ENCODE measurements around the gene AQP7.
"Not testable (repeated sequence)": the region's sequence is repeated elsewhere in the genome, so short reads cannot be mapped to it uniquely, and the experiment has no call there.

The AQP7 gene

DNA sequence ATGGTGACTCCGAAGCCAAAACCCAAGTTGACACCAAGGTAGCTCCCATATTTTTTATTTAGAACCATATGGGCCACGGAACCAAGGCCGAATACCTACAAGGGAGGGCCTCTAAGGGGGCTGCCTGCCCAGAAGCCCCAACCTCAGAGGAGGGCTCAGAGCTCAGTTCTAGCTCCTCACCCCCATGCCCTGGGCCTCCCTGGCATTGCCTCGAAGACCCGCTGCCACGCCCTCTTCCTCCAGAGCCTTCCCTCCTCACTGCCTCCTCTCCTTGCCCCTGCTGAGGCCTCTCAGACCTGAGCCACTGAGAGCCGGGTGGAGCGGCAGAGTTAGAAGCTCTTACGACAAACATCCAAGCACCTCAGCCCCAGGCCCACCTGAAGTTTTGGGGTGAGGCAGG, 15.4 kb downstream of the AQP7 start:
- not testable (repeated sequence) for H3K4me1 ChIP-seq (ENCODE audit: control insufficient read depth, insufficient read depth, low read length); H3K4me3 ChIP-seq (ENCODE audit: low read length); H3K9me3 ChIP-seq (ENCODE audit: control insufficient read depth, low read length); H3K9ac ChIP-seq (ENCODE audit: low read length); H3K36me3 ChIP-seq (ENCODE audit: control insufficient read depth, insufficient read depth, low read length); H3K27me3 ChIP-seq (ENCODE audit: control insufficient read depth, insufficient read depth, low read length)

DNA sequence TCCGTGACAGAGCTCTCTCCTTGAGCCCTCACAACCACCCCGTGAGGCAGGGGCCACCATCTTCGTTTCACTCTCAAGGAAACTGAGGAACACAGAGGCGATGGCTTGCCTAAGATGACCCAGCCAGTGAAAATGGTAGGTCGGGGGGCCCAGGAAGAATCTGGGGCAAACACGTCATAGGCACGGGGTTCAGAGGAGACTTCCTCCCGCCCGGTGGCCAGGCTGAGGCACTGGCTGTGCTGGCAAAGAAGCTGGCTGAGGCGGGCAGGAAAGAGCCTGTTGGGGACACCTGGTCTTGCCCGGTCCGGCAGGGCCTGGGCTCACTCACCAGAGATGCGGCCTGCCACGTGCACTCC, 15.7 kb downstream of the AQP7 start:
- H3K4me1 ChIP-seq (ENCODE audit: control insufficient read depth, insufficient read depth, low read length); H3K9ac ChIP-seq (ENCODE audit: low read length); H3K27me3 ChIP-seq (ENCODE audit: control insufficient read depth, insufficient read depth, low read length); H3K36me3 ChIP-seq (ENCODE audit: control insufficient read depth, insufficient read depth, low read length); H3K4me3 ChIP-seq (ENCODE audit: low read length); H3K9me3 ChIP-seq (ENCODE audit: control insufficient read depth, low read length): not testable (repeated sequence)

DNA sequence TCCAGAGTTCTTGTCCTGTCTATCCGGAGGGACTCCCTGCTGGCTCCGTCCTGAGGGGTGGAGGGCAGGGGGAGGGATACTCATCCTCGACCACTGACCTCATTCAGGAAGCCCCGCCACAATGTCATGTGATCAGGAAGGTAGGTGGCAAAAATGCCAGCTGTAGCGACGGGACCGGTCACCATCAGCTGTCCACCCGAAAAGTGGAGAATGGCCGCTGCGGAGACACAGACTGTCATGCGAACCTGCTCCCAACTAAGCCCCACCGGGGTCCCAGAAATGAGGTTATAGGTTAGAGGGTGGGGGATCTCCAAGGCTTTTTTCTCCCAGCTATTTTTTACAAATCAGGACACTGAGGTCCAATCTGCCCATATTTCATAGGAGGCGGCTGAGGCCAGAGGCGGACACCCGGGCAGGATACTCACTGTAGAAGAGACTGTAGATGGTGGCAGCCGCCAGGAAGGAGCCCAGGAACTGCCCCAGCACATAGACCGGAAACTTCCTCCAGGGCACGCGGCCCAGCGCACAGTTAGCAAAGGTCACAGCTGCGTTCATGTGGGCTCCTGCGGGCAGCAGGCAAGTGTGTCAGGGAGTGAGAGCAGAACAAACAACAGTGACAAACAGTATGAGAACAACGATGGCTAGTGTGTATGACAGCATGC, 16.3 kb downstream of the AQP7 start:
- not testable (repeated sequence) for H3K9ac ChIP-seq (ENCODE audit: low read length); H3K27me3 ChIP-seq (ENCODE audit: control insufficient read depth, insufficient read depth, low read length)

DNA sequence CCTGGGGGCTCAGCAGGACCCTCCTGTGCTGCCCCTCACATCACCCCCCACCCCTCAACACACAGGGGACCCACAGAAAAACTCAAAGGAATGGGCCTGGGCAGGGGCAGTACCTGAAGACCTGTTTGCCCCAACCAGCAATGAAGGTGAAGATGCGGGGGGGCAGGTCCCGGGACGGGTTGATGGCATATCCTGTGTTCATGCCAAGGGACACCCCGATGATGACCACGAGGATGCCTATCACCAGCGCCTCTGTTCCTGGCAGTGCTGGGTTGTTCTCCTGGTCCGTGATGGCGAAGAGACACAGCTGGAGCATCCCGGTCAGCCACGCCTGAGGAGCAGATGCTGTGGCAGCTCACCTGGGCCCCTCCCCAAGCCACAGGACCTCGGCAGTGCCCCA, 16.8 kb downstream of the AQP7 start:
- not testable (repeated sequence) for H3K4me1 ChIP-seq (ENCODE audit: control insufficient read depth, insufficient read depth, low read length); H3K9me3 ChIP-seq (ENCODE audit: control insufficient read depth, low read length); H3K4me3 ChIP-seq (ENCODE audit: low read length); H3K36me3 ChIP-seq (ENCODE audit: control insufficient read depth, insufficient read depth, low read length); H3K27me3 ChIP-seq (ENCODE audit: control insufficient read depth, insufficient read depth, low read length); H3K9ac ChIP-seq (ENCODE audit: low read length)

More for the DNA sequence above, 16.3 kb downstream of the AQP7 start:
- H3K4me1 ChIP-seq (ENCODE audit: control insufficient read depth, insufficient read depth, low read length); H3K36me3 ChIP-seq (ENCODE audit: control insufficient read depth, insufficient read depth, low read length); H3K4me3 ChIP-seq (ENCODE audit: low read length); H3K9me3 ChIP-seq (ENCODE audit: control insufficient read depth, low read length): not testable (repeated sequence)

DNA sequence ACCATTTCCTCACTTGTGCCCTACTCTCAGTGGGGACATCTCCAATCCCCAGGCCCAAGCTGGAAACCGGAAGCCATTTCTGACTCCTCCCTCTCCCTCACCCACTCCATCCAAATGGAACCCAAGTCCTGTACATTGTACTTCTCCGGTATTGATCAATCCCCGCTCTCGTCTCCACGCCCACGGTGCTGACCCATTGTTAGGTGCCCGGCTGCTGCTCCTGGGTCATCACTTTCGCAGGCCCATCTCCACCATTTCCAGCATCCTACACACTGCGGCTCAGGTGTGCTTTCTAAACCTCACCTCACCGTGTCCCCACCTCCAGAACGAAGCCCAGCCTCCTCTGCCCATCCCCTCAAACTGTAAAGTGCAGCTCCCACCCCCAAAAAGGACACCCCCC, 19.0 kb downstream of the AQP7 start:
- not testable (repeated sequence) for H3K9ac ChIP-seq (ENCODE audit: low read length); H3K4me1 ChIP-seq (ENCODE audit: control insufficient read depth, insufficient read depth, low read length); H3K27me3 ChIP-seq (ENCODE audit: control insufficient read depth, insufficient read depth, low read length); H3K36me3 ChIP-seq (ENCODE audit: control insufficient read depth, insufficient read depth, low read length); H3K4me3 ChIP-seq (ENCODE audit: low read length); H3K9me3 ChIP-seq (ENCODE audit: control insufficient read depth, low read length)

DNA sequence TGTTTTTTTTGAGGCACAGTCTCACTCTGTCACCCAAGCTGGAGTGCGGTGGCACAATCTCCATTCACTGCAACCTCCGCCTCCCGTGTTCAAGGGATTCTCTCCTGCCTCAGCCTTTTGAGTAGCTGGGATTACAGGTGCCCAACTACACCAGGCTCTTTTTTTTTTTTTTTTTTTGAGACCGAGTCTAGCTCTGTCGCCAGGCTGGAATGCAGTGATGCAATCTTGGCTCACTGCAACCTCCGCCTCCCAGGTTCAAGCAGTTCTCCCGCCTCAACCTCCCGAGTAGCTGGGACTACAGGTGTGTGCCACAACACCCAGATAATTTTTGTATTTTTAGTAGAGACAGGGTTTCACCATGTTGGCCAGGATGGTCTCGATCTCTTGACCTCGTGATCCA, 20.0 kb downstream of the AQP7 start:
- not testable (repeated sequence) for H3K9me3 ChIP-seq (ENCODE audit: control insufficient read depth, low read length); H3K4me3 ChIP-seq (ENCODE audit: low read length); H3K9ac ChIP-seq (ENCODE audit: low read length); H3K36me3 ChIP-seq (ENCODE audit: control insufficient read depth, insufficient read depth, low read length); H3K4me1 ChIP-seq (ENCODE audit: control insufficient read depth, insufficient read depth, low read length); H3K27me3 ChIP-seq (ENCODE audit: control insufficient read depth, insufficient read depth, low read length)

DNA sequence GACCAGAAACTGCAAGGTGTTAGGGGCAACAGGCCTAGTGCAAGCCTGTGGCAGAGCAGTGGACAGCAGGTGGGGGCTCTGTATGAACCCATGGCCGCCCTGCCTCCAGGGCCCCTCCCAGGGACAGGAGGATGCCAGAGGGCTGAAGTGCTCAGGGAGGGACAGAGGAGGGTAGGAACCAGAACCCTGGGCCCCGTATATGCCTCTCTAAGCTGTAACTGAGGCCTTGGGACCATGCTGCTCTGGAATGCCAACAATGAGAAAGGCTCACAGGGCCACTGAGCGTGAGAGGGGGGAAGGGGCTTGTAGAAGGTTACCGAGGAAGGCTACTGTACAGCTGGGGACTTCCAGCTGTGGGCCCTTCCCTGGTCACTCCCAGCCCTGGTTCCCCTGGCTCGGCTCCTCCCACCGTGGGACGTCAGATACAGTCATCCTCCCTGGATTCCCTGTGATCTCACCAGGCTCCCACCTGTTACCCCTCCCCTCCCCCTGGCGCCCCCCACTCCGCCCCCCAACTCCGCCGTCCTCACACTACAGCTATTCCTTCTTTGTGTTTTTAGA, 21.1 kb downstream of the AQP7 start:
- Histone ChIP-seq H3K36me3 (ENCODE audit: control insufficient read depth, insufficient read depth, low read length) (no peaks in the 10 kb centered on the region), H3K9ac (ENCODE audit: low read length) (no peak overlapping the region), H3K4me3 (ENCODE audit: low read length) (no peak overlapping the region), H3K9me3 (ENCODE audit: control insufficient read depth, low read length) (no peaks in the 10 kb centered on the region), H3K27me3 (ENCODE audit: control insufficient read depth, insufficient read depth, low read length) (no peaks in the 10 kb centered on the region), H3K4me1 (ENCODE audit: control insufficient read depth, insufficient read depth, low read length) (no peaks in the 10 kb centered on the region)

DNA sequence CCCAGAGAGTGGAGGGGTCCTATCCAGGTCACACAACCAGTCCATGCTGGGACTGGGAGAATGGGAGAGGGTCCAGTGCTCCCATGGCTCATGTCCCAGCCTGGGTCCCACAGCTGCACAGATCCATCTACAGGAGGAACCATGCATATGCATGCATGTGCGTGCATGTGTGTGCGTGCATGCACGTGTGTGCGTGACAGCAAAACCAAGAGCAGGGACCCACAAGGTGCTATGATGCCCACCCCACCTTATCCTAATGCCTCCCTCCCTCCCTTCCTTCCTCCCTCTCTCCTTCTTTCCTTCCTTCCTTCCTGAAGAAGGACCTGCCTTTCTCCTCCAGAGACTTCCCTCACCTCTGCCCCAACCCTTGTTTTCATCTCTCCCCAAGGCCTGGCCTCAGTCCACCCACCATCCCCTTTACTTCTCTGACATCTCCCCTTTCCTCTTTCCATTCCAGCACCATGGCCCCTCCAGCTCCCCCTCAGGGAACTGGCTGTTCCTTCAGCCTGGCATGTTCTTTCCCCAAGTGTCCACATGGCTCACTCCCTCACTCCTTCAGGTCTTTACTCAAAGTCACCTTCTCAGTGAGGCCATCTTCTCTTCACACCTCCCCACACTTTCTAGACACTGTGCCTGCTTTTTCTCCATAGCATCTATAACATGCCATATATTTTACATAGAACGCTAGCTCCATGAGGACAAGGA, 21.8 kb downstream of the AQP7 start:
- Histone ChIP-seq H3K4me3 (ENCODE audit: low read length) (no peak overlapping the region), H3K27me3 (ENCODE audit: control insufficient read depth, insufficient read depth, low read length) (no peaks in the 10 kb centered on the region), H3K4me1 (ENCODE audit: control insufficient read depth, insufficient read depth, low read length) (peaks cover 1% of the 10 kb centered on the region), H3K9ac (ENCODE audit: low read length) (no peak overlapping the region), H3K9me3 (ENCODE audit: control insufficient read depth, low read length) (no peaks in the 10 kb centered on the region), H3K36me3 (ENCODE audit: control insufficient read depth, insufficient read depth, low read length) (no peaks in the 10 kb centered on the region)

DNA sequence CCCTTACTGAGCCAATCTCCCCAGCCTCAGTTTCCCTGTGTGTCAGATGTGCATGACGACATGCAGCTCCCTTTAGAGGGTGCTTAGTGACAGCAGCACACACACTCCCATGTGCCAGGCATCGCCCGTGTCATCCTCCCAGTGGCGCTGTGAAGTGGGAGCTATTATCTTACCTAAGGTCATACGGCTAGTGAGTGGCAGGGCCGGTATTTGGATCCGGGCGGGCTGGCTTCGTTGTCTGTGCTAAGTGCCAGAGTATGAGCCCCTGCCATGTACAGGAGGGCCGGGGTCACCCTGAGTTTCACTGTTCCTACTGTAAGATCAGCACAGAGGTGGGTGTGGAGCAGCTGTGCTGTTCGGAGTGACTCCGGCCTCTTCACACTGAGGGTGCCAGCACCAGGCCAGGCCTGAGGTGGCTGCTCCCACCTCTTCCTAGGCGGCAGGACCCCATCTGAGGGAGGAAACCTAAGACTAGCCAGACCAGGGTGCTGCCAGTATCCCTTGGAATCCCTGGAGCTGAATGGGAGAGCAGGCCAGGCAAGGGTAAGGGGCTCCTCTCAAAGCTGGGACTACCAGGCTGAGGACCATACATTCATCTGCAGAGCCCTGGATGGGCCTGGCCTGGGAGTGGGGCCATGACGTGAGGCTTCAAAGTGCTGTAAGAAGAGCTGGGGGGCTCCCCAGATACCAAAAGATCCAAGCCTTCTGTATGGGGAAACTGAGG, 22.5 kb downstream of the AQP7 start:
- H3K4me1 ChIP-seq (ENCODE audit: control insufficient read depth, insufficient read depth, low read length): peaks cover 7% of the 10 kb centered on the region
- H3K9me3 ChIP-seq (ENCODE audit: control insufficient read depth, low read length): no peaks in the 10 kb centered on the region
- no peaks in the 10 kb centered on the region for H3K27me3 ChIP-seq (ENCODE audit: control insufficient read depth, insufficient read depth, low read length)
- no peaks in the 10 kb centered on the region for H3K36me3 ChIP-seq (ENCODE audit: control insufficient read depth, insufficient read depth, low read length)
- no peak overlapping the region for H3K4me3 ChIP-seq (ENCODE audit: low read length)
- no peak overlapping the region for H3K9ac ChIP-seq (ENCODE audit: low read length)

DNA sequence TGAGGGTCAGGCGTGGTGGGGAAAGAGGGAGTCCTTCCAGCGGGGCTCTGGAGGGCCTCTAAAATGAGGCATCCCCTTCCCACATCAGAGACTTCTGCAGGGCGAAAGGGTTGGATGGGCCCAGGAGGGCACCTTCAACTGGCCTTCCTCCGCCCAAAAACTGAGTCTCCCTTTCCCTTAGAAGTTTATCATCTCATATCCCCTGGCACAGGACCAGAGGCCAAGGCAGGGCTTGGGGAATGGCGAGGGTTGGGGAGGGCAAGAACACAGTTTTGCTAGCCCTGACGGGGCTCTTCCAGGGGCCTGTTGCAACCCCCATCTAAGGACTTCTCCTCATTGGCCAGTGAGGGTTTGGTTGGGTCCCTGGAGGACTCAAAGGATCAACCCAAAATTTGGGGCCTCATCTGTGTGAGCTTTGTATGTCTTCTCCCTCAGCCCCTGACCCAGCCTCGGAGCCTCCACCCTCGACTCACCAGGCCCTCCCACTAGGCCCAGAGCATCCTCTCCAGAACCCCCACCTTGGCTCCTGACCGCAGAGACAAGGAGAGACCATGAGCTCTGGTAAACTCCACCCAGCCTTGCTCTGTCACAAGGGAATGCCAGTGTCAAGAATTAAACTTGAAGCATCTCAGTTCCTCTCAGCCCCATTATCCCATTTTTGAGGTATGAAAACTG, 24.1 kb downstream of the AQP7 start:
- Histone ChIP-seq H3K9ac (ENCODE audit: low read length) (no peak overlapping the region), H3K36me3 (ENCODE audit: control insufficient read depth, insufficient read depth, low read length) (no peaks in the 10 kb centered on the region)

DNA sequence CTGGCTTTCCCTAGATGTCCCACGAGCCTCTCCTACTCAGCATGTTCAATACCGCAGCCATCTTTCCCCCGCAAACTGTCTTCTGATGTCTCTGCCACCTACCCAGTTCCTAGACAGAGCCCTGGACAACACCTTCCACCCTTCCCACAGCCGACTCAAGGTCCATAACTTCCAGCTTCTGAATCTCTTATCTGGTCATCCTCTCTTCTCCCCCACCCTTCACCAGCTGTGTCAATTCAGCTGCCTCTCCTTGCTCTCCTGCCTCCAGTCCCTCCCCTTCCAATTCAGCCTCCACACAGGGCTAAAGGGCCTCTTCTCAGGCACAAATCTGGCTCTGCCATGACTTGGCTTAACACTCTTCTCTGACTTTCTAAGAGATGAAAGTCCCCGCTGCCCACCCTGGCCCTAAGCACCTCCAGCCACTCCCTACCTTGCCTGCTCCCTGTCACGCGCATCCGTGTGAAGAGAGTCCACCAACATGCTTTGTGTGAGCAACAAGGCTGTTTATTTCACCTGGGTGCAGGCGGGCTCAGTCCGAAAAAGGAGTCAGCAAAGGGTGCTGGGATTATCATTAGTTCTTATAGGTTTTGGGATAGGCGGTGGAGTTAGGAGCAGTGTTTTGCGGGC, 25.2 kb downstream of the AQP7 start:
- peaks cover 9% of the 10 kb centered on the region for H3K4me1 ChIP-seq (ENCODE audit: control insufficient read depth, insufficient read depth, low read length)
- no peak overlapping the region for H3K4me3 ChIP-seq (ENCODE audit: low read length)
- no peak overlapping the region for H3K9ac ChIP-seq (ENCODE audit: low read length)
- no peaks in the 10 kb centered on the region for H3K36me3 ChIP-seq (ENCODE audit: control insufficient read depth, insufficient read depth, low read length)
- no peaks in the 10 kb centered on the region for H3K27me3 ChIP-seq (ENCODE audit: control insufficient read depth, insufficient read depth, low read length)
- H3K9me3 ChIP-seq (ENCODE audit: control insufficient read depth, low read length): no peaks in the 10 kb centered on the region

More for the DNA sequence above, 24.1 kb downstream of the AQP7 start:
- no peaks in the 10 kb centered on the region for H3K27me3 ChIP-seq (ENCODE audit: control insufficient read depth, insufficient read depth, low read length)
- peaks cover 9% of the 10 kb centered on the region for H3K4me1 ChIP-seq (ENCODE audit: control insufficient read depth, insufficient read depth, low read length)
- no peaks in the 10 kb centered on the region for H3K9me3 ChIP-seq (ENCODE audit: control insufficient read depth, low read length)
- no peak overlapping the region for H3K4me3 ChIP-seq (ENCODE audit: low read length)
